ENCODE results near the gene COQ8A. TPM values are rescaled to one million over a fixed set of nuclear protein-coding genes. Genes with fewer than 3 reads are reported as not detected.

COQ8A gene
- total and polyA plus RNA-seq, 4 donors, result 16.2 to 50.5 (median 29.1) TPM

DNA sequence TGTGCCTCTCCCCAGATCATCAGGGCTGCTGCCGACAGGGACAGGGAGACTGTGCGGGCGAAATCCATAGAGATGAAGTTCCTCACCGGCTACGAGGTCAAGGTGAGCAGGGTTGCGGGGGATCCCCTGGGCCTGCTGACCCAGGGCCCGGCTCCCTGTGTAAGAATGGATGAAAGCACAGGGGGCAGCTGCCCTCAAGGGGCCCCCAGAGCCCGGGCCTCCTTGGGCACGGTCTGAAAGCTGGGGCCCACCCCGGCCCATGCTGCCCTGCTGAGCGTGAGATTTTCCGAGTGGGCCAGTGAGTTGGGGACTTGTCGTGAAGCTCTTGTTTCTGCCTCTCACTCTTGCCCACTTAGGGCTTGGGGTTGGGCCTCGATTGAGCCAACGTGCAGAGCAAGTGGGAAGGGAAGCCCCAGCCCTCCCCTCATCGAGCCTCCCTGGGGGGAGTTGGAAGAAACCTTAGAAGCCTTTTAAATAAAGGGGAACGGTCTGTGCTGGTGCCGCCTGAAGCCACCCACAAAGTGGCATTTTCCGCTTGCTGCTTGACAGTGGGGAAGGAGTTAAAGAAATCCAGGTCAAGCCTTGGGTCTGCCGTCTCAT lies 45.2 kb downstream of the COQ8A start:
- WGBS, 2 donors, result 90 to 94% methylated on average over 20 of the region's 20 CpGs
- TF ChIP-seq, protein P1, sequence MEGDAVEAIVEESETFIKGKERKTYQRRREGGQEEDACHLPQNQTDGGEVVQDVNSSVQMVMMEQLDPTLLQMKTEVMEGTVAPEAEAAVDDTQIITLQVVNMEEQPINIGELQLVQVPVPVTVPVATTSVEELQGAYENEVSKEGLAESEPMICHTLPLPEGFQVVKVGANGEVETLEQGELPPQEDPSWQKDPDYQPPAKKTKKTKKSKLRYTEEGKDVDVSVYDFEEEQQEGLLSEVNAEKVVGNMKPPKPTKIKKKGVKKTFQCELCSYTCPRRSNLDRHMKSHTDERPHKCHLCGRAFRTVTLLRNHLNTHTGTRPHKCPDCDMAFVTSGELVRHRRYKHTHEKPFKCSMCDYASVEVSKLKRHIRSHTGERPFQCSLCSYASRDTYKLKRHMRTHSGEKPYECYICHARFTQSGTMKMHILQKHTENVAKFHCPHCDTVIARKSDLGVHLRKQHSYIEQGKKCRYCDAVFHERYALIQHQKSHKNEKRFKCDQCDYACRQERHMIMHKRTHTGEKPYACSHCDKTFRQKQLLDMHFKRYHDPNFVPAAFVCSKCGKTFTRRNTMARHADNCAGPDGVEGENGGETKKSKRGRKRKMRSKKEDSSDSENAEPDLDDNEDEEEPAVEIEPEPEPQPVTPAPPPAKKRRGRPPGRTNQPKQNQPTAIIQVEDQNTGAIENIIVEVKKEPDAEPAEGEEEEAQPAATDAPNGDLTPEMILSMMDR (IDR thresholded peaks at IDR 0.05; ENCODE audit: control extremely low read depth, extremely low read depth), result no peak
- H3K9ac ChIP-seq (ENCODE audit: insufficient read depth in 1 of 2, low read length in 2 of 2), result no peak overlapping the region
- ATAC-seq (ENCODE audit: insufficient read depth, low FRiP score), result no peak
- no peak for DNase-seq
- no peaks in the 10 kb centered on the region for H3K27me3 ChIP-seq (ENCODE audit: control insufficient read depth in 3 of 3, insufficient read depth in 3 of 3, low read length in 2 of 3)
- H3K4me3 ChIP-seq, result no peak overlapping the region
- peaks cover 0 to 1% (median 0%) of the 10 kb centered on the region in 4 donors for H3K9me3 ChIP-seq (ENCODE audit: control insufficient read depth in 4 of 4, insufficient read depth in 3 of 4, low read length in 3 of 4)
- peak overlapping the region in 1 of 2 donors; percentile 76 for H3K27ac ChIP-seq (ENCODE audit: low read depth in 1 of 2, low read length in 1 of 2)
- H3K36me3 ChIP-seq (ENCODE audit: control insufficient read depth in 4 of 4, insufficient read depth in 4 of 4, low read length in 4 of 4), result peaks cover 0 to 47% (median 6%) of the 10 kb centered on the region in 4 donors
- peaks cover 0 to 11% (median 0%) of the 10 kb centered on the region in 5 donors for H3K4me1 ChIP-seq (ENCODE audit: control insufficient read depth in 5 of 5, insufficient read depth in 5 of 5, low read length in 5 of 5)

DNA sequence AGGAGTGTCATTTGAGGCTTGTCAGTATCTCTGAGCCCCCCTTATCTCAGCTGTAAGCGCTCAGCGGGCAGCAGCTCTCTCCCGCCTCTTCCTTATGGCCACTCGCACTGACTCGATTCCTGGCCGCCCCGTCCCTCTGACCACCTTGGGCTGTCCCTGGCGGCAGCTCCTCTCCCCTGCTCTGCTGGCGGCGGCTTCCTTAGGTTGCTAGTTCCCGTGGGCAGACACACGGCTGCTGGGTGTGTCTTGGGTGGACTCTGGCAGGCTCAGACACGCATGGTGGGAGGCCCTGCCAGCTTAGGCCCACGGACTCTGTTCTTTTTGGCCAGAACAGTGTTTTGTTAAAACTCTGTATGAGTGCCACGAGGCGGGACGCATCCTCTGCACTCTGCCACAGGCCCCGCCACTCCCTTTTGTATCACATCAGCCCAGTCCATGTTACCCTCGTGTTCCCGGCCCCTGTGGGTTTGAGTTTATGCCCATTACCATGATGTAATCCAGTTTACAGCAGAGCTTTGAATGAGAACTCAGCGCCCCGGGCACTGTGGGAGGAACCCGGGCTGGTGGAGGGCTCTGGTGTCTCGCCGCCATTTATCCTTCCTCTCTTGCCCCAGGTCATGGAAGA lies 45.9 kb downstream of the COQ8A start:
- Histone ChIP-seq H3K27me3 (ENCODE audit: control insufficient read depth in 3 of 3, insufficient read depth in 3 of 3, low read length in 2 of 3) (no peaks in the 10 kb centered on the region), H3K36me3 (ENCODE audit: control insufficient read depth in 4 of 4, insufficient read depth in 4 of 4, low read length in 4 of 4) (peaks cover 0 to 47% (median 7%) of the 10 kb centered on the region in 4 donors), H3K4me3 (no peak overlapping the region), H3K9ac (ENCODE audit: insufficient read depth in 1 of 2, low read length in 2 of 2) (no peak overlapping the region), H3K27ac (ENCODE audit: low read depth in 1 of 2, low read length in 1 of 2) (peak overlapping the region in 1 of 2 donors; percentile 76), H3K9me3 (ENCODE audit: control insufficient read depth in 4 of 4, insufficient read depth in 3 of 4, low read length in 3 of 4) (peaks cover 0 to 1% (median 0%) of the 10 kb centered on the region in 4 donors), H3K4me1 (ENCODE audit: control insufficient read depth in 5 of 5, insufficient read depth in 5 of 5, low read length in 5 of 5) (peaks cover 0 to 13% (median 0%) of the 10 kb centered on the region in 5 donors)
- 89 to 93% methylated on average over 25 of the region's 25 CpGs for WGBS, 2 donors
- TF ChIP-seq, protein P1 (IDR thresholded peaks at IDR 0.05; ENCODE audit: control extremely low read depth, extremely low read depth), result no peak
- ATAC-seq (ENCODE audit: insufficient read depth, low FRiP score) (no peak), DNase-seq (no peak)

GRCh38 chr1:226986496-226987178 lies 46.5 kb downstream of the COQ8A start:
- no peak overlapping the region for H3K4me3 ChIP-seq
- DNase-seq, result no peak
- no peak for ATAC-seq (ENCODE audit: insufficient read depth, low FRiP score)
- no peaks in the 10 kb centered on the region for H3K27me3 ChIP-seq (ENCODE audit: control insufficient read depth in 3 of 3, insufficient read depth in 3 of 3, low read length in 2 of 3)
- TF ChIP-seq, protein P1 (IDR thresholded peaks at IDR 0.05; ENCODE audit: control extremely low read depth, extremely low read depth), result no peak
- WGBS, 2 donors, result 83 to 87% methylated on average over 21 of the region's 21 CpGs
- H3K4me1 ChIP-seq (ENCODE audit: control insufficient read depth in 5 of 5, insufficient read depth in 5 of 5, low read length in 5 of 5), result peaks cover 0 to 13% (median 0%) of the 10 kb centered on the region in 5 donors
- peaks cover 0 to 47% (median 9%) of the 10 kb centered on the region in 4 donors for H3K36me3 ChIP-seq (ENCODE audit: control insufficient read depth in 4 of 4, insufficient read depth in 4 of 4, low read length in 4 of 4)
- peak overlapping the region in 1 of 2 donors; percentile 21 for H3K27ac ChIP-seq (ENCODE audit: low read depth in 1 of 2, low read length in 1 of 2)
- peaks cover 0 to 1% (median 0%) of the 10 kb centered on the region in 4 donors for H3K9me3 ChIP-seq (ENCODE audit: control insufficient read depth in 4 of 4, insufficient read depth in 3 of 4, low read length in 3 of 4)
- no peak overlapping the region for H3K9ac ChIP-seq (ENCODE audit: insufficient read depth in 1 of 2, low read length in 2 of 2)

All from lung (tissue), 12 donors.